GM10248 (cell line): ENCODE results near the gene SARM1.
A peak's percentile ranks its signal among the peaks of the same experiment; 100 is the strongest.

ENCODE experiments used
- CTCF ChIA-PET: fragments of 300-600 bp; sonication (Branson Sonifier 250); formaldehyde crosslinking; extraction: SDS; loops from one replicate; lab custom pipeline; 2021; ENCODE audit warnings: antibody characterized with exemption; lab: Yijun Ruan, JAX
- POLR2A ChIA-PET: fragments of 350-650 bp; sonication (Branson Sonifier 250); formaldehyde crosslinking; extraction: SDS; loops from one replicate; lab custom pipeline; 2020; ENCODE audit warnings: antibody characterized with exemption; lab: Yijun Ruan, JAX
- DNase-seq: peaks from one replicate; pipeline ENCODE4 v3.0.0; 2012; ENCODE audit errors: extremely low spot score
- TF ChIP-seq, protein P1 (sequence below): IDR thresholded peaks from 2 replicates; pipeline ENCODE4 v1.5.1; 2012; ENCODE audit warnings: mild to moderate bottlenecking, low read depth; ENCODE audit errors: extremely low read depth, missing control alignments, control extremely low read depth

The SARM1 gene

DNA sequence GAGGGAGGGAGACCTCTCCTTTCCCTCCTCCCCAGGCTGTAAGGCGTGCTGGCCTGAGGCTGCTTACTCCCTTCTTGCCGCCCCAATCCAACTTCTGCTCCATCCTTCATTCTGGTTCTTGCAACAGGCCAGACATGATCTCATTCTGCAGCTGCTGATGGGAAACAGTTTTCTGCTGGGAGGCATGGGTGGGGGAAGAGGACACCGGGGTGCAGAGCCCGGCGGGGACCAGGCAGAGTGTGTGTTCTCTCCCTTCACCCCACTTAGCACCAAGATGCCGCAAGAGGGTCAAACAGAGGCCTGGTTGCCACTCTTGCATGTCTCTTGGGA, 1.4 kb downstream of the SARM1 start:
- CTCF ChIA-PET = interaction anchor here (0.7 kb wide), 1 partner anchor 44 kb away, joined by 3 read pairs; no protein-coding TSS in a partner anchor

DNA sequence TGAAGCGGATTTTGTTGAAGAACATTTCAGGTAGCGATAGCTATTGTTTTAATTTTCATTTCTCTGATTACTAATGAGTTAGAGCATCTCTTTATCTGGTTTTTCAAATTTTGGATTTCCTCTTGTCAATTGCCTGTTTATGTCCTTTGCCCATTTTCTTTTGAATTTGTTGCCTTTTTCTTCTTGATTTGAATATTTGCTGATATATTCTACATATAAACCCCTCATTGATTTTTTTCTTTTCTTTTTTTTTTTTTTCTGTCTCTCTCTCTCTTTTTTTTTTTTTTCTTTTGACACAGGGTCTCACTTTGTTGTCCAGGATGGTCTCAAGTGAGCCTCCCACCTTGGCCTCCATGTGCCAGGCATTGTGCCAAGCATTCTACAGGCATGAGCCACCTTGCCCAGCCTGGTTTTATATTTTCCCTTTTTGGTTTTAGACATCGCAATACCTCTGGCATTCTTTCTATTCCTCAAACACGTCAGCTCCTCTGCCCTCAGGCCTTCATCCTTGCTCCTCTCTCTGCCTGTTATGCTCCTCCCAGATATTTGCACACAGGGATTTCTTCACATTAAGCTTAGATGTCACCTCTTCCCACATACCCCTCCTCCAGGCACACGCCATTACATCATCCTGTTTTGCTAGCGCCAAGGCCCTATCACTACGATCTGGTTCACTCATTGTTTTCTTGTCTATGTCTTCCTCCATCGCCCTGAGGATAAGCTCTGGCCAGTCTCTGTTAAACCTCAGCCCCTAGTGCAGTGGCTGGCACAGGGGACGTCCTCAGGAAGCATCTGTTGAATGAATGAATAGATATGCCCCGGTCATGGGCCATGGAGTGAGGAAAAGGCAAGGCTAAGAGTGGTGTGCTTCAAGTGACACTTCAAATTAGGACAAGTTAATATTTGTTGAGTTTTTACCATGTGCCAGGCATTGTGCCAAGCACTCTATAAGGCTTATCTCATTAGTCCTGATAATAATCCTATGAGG, 8.6 kb downstream of the SARM1 start:
- POLR2A ChIA-PET = no interaction called here
- CTCF ChIA-PET = interaction anchor here (0.8 to 1.3 kb wide), 3 partner anchors 12 to 167 kb away, joined by 3 to 4 read pairs (median 3); no protein-coding TSS in a partner anchor
- no peak for DNase-seq
- TF ChIP-seq, protein P1, sequence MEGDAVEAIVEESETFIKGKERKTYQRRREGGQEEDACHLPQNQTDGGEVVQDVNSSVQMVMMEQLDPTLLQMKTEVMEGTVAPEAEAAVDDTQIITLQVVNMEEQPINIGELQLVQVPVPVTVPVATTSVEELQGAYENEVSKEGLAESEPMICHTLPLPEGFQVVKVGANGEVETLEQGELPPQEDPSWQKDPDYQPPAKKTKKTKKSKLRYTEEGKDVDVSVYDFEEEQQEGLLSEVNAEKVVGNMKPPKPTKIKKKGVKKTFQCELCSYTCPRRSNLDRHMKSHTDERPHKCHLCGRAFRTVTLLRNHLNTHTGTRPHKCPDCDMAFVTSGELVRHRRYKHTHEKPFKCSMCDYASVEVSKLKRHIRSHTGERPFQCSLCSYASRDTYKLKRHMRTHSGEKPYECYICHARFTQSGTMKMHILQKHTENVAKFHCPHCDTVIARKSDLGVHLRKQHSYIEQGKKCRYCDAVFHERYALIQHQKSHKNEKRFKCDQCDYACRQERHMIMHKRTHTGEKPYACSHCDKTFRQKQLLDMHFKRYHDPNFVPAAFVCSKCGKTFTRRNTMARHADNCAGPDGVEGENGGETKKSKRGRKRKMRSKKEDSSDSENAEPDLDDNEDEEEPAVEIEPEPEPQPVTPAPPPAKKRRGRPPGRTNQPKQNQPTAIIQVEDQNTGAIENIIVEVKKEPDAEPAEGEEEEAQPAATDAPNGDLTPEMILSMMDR = no peak

More for the DNA sequence above, 1.4 kb downstream of the SARM1 start:
- no peak for DNase-seq
- TF ChIP-seq, protein P1 = no peak
- POLR2A ChIA-PET = no interaction called here

DNA sequence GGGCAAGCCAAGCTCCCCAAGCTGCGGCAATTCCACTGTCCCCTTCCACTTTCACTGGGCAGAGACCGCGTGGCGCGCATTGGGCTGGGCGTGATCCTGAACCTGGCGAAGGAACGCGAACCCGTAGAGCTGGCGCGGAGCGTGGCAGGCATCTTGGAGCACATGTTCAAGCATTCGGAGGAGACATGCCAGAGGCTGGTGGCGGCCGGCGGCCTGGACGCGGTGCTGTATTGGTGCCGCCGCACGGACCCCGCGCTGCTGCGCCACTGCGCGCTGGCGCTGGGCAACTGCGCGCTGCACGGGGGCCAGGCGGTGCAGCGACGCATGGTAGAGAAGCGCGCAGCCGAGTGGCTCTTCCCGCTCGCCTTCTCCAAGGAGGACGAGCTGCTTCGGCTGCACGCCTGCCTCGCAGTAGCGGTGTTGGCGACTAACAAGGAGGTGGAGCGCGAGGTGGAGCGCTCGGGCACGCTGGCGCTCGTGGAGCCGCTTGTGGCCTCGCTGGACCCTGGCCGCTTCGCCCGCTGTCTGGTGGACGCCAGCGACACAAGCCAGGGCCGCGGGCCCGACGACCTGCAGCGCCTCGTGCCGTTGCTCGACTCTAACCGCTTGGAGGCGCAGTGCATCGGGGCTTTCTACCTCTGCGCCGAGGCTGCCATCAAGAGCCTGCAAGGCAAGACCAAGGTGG, 9.8 kb downstream of the SARM1 start:
- POLR2A ChIA-PET = no interaction called here
- CTCF ChIA-PET = interaction anchor here (0.9 kb wide), 1 partner anchor 166 kb away, joined by 3 read pairs; no protein-coding TSS in a partner anchor

DNA sequence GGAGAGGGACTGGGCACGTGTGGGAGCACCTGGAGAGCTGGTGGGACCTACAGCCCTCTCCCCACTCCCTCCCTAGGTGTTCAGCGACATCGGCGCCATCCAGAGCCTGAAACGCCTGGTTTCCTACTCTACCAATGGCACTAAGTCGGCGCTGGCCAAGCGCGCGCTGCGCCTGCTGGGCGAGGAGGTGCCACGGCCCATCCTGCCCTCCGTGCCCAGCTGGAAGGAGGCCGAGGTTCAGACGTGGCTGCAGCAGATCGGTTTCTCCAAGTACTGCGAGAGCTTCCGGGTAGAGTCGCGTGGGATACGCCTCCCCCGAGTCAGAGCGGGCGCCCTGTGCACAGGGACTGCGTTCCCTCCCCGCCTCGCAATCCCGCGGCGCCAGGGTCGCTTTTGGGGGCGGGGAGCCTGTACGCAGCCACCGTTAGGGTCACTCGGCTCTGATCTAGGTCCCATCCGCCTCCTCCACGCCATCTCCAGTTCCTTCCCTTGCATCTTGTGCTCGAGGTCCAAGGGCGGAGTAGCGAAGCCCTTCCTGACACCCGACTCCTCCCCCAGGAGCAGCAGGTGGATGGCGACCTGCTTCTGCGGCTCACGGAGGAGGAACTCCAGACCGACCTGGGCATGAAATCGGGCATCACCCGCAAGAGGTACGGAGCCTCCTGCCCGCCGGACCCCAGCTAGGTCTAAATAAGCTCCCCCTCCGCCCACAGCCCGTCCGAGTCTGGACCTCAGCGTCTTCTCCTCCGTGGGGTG, 13.0 kb downstream of the SARM1 start:
- DNase-seq = peak; percentile 80
- ChIA-PET CTCF (interaction anchor here (0.6 to 2.0 kb wide), 4 partner anchors 17 to 164 kb away, joined by 3 to 5 read pairs (median 3); partner anchors contain the start of gene SLC46A1), POLR2A (interaction anchor here (1.7 kb wide), 1 partner anchor 27 kb away, joined by 4 read pairs; the partner anchor contains the start of gene POLDIP2)
- TF ChIP-seq, protein P1 = no peak

More for the DNA sequence above, 9.8 kb downstream of the SARM1 start:
- DNase-seq = peak; percentile 52
- TF ChIP-seq, protein P1 = no peak

DNA sequence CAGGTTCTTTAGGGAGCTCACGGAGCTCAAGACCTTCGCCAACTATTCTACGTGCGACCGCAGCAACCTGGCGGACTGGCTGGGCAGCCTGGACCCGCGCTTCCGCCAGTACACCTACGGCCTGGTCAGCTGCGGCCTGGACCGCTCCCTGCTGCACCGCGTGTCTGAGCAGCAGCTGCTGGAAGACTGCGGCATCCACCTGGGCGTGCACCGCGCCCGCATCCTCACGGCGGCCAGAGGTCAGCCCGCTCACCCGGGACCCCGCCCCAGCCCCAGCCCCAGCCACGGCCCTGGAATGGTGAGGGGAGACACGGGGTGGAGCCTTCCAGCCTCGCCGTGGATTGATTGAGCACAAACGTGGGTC, 13.5 kb downstream of the SARM1 start:
- ChIA-PET CTCF (interaction anchor here (0.6 to 2.0 kb wide), 3 partner anchors 20 to 163 kb away, joined by 3 to 5 read pairs (median 3); partner anchors contain the start of gene SLC46A1), POLR2A (interaction anchor here (1.7 kb wide), 1 partner anchor 28 kb away, joined by 4 read pairs; the partner anchor contains the start of gene POLDIP2)
- TF ChIP-seq, protein P1 = no peak
- no peak for DNase-seq
